ENCODE data around the gene NUFIP2. TPM values are rescaled to one million over a fixed set of nuclear protein-coding genes. Genes with fewer than 3 reads are reported as not detected.
"Not testable (repeated sequence)": the region's sequence is repeated elsewhere in the genome, so short reads cannot be mapped to it uniquely, and the experiment has no call there.

Gene NUFIP2, protein sequence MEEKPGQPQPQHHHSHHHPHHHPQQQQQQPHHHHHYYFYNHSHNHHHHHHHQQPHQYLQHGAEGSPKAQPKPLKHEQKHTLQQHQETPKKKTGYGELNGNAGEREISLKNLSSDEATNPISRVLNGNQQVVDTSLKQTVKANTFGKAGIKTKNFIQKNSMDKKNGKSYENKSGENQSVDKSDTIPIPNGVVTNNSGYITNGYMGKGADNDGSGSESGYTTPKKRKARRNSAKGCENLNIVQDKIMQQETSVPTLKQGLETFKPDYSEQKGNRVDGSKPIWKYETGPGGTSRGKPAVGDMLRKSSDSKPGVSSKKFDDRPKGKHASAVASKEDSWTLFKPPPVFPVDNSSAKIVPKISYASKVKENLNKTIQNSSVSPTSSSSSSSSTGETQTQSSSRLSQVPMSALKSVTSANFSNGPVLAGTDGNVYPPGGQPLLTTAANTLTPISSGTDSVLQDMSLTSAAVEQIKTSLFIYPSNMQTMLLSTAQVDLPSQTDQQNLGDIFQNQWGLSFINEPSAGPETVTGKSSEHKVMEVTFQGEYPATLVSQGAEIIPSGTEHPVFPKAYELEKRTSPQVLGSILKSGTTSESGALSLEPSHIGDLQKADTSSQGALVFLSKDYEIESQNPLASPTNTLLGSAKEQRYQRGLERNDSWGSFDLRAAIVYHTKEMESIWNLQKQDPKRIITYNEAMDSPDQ
- 56.4 and 90.7 TPM in 2 replicates for total RNA-seq (ENCODE audit: low replicate concordance)

DNA sequence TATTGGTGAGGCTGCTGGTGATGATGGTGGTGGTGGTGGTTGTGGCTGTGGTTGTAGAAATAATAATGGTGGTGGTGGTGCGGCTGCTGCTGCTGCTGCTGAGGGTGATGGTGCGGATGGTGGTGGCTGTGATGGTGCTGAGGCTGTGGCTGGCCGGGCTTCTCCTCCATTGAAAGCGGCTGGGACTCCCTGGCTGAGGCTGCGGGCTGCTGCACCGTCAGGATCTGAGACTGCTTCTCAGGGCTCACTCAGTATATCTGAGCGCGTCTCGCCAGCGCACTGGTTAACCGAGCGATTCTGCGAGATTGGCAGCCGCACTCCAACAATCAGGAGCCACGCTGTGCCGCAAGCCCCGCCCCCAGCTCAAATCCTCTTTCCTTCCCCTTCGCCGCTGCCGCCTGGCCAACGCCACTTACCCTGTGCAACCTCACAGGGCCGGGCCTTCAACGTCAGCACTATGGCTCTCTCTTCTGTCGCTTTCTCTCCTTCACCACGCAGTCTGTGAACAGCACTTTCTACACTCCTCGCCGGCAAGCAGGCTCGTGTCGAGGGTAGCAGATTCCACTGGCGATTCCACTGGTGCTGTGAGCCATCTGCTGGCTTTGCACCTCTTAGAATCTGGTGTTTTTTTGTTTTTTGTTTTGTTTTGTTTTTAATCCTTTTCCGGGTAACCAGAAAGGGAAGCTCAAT is at the start of gene NUFIP2:
NUFIP2 (minus strand) TSS at position 259 of the 690 bp plus-strand sequence; CDS start at position 170, 89 bp downstream.
- peaks cover 47% of the 10 kb centered on the region for H3K79me2 ChIP-seq (ENCODE audit: low read depth)
- TF ChIP-seq EZH2phosphoT487 (IDR thresholded peaks at IDR 0.05) (no peak), EZH2 (IDR thresholded peaks at IDR 0.05) (no peak)
- TF ChIP-seq, protein P1, sequence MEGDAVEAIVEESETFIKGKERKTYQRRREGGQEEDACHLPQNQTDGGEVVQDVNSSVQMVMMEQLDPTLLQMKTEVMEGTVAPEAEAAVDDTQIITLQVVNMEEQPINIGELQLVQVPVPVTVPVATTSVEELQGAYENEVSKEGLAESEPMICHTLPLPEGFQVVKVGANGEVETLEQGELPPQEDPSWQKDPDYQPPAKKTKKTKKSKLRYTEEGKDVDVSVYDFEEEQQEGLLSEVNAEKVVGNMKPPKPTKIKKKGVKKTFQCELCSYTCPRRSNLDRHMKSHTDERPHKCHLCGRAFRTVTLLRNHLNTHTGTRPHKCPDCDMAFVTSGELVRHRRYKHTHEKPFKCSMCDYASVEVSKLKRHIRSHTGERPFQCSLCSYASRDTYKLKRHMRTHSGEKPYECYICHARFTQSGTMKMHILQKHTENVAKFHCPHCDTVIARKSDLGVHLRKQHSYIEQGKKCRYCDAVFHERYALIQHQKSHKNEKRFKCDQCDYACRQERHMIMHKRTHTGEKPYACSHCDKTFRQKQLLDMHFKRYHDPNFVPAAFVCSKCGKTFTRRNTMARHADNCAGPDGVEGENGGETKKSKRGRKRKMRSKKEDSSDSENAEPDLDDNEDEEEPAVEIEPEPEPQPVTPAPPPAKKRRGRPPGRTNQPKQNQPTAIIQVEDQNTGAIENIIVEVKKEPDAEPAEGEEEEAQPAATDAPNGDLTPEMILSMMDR (IDR thresholded peaks at IDR 0.05), result no peak
- peak within 1 kb of the TSS; percentile 96 for H3K27ac ChIP-seq
- H3K4me1 ChIP-seq, result peaks cover 24% of the 10 kb centered on the region
- peaks cover 6% of the 10 kb centered on the region for H3K27me3 Mint-ChIP-seq (ENCODE audit: insufficient read depth, low read depth)
- peak within 1 kb of the TSS; percentile 89 for H3K4me3 ChIP-seq
- peak within 1 kb of the TSS; percentile 96 for H3K4me2 ChIP-seq
- peak; percentile 99 for DNase-seq (ENCODE audit: low spot score)
- H2AFZ ChIP-seq (replicated peaks), result peak within 1 kb of the TSS; percentile 71
- peaks cover 44% of the 10 kb centered on the region for H3F3A ChIP-seq (ENCODE audit: low read depth)
- H3K9me3 Mint-ChIP-seq, result peaks cover 2% of the 10 kb centered on the region
- peaks cover 38% of the 10 kb centered on the region for H4K20me1 ChIP-seq (ENCODE audit: low read depth)
- H3K4me1 Mint-ChIP-seq, result peaks cover 25% of the 10 kb centered on the region
- peak within 1 kb of the TSS; percentile 71 for H3K9ac ChIP-seq
- no peaks in the 10 kb centered on the region for H3K9me3 ChIP-seq (ENCODE audit: low read depth)
- peaks cover 11% of the 10 kb centered on the region for H3K36me3 Mint-ChIP-seq
- peaks cover 3% of the 10 kb centered on the region for H3K36me3 ChIP-seq
- H3K27ac Mint-ChIP-seq, result peak within 1 kb of the TSS; percentile 99
- H3K27me3 ChIP-seq, result no peaks in the 10 kb centered on the region
- peak within 1 kb of the TSS; percentile 100 for H3K4me3 Mint-ChIP-seq

DNA sequence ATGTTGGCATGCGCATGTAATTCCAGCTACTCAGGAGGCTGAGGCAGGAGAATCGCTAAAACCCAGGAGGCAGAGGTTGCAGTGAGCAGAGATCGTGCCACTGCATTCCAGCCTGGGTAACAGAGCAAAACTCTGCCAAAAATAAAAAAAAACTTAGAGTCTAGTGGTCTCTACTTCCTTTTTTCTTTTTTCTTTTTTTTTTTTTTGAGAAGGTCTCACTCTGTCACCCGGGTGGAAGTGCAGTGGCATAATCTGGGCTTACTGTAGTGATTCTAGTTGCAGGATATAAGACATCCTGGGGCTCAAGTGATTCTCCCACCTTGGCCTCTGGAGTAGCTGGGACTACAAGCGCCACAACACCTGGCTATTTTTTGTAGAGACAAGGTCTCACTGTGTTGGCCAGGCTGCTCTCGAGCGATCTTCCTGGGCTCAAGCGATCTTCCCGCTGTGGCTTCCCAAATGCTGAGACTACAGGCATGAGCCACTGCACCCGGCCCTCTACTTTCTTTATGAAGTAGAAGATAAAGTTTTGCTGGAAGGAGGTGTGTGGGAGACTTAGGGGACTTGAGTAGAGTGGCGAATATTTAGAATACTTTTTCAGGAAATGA is 48.3 kb upstream of the NUFIP2 start:
- Histone ChIP-seq H3F3A (ENCODE audit: low read depth) (no peaks in the 10 kb centered on the region), H4K20me1 (ENCODE audit: low read depth) (no peaks in the 10 kb centered on the region), H3K27ac (no peak overlapping the region), H3K36me3 (no peaks in the 10 kb centered on the region), H3K4me3 (no peak overlapping the region), H3K9ac (no peak overlapping the region), H3K4me2 (no peak overlapping the region), H3K9me3 (ENCODE audit: low read depth) (no peaks in the 10 kb centered on the region), H2AFZ (replicated peaks) (no peak overlapping the region), H3K79me2 (ENCODE audit: low read depth) (no peaks in the 10 kb centered on the region), H3K4me1 (no peaks in the 10 kb centered on the region), H3K27me3 (no peaks in the 10 kb centered on the region)
- H3K9me3 Mint-ChIP-seq, result no peaks in the 10 kb centered on the region
- peaks cover 6% of the 10 kb centered on the region for H3K27me3 Mint-ChIP-seq (ENCODE audit: insufficient read depth, low read depth)
- no peak overlapping the region for H3K4me3 Mint-ChIP-seq
- no peaks in the 10 kb centered on the region for H3K36me3 Mint-ChIP-seq
- no peak for DNase-seq (ENCODE audit: low spot score)
- H3K27ac Mint-ChIP-seq, result no peak overlapping the region
- no peak for TF ChIP-seq EZH2phosphoT487 (IDR thresholded peaks at IDR 0.05)
- TF ChIP-seq, protein P1 (IDR thresholded peaks at IDR 0.05), result no peak
- no peak for TF ChIP-seq EZH2 (IDR thresholded peaks at IDR 0.05)
- H3K4me1 Mint-ChIP-seq, result no peaks in the 10 kb centered on the region

DNA sequence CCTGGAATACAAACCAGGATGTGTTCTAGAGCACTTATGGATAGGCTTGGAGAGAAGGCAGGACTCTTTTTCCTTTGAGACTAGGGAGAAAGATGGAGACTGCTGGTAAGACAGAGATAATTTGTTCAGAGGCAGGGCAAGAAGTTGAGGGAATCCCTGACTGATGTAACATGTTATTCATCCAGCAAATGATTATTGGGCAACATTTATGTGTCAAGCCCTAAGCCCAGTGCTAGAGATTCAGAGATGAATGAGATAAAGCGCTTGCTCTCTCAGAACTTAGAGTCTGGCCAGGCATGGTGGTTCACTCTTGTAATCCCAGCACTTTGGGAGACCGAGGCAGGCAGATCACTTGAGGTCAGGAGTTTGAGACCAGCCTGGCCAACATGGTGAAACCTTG is 47.8 kb upstream of the NUFIP2 start:
- no peak overlapping the region for H2AFZ ChIP-seq (replicated peaks)
- H3K27me3 ChIP-seq, result no peaks in the 10 kb centered on the region
- no peaks in the 10 kb centered on the region for H3F3A ChIP-seq (ENCODE audit: low read depth)
- Mint-ChIP-seq H3K27ac (no peak overlapping the region), H3K4me1 (no peaks in the 10 kb centered on the region), H3K36me3 (no peaks in the 10 kb centered on the region), H3K9me3 (no peaks in the 10 kb centered on the region), H3K27me3 (ENCODE audit: insufficient read depth, low read depth) (peaks cover 6% of the 10 kb centered on the region), H3K4me3 (no peak overlapping the region)
- no peaks in the 10 kb centered on the region for H3K36me3 ChIP-seq
- no peaks in the 10 kb centered on the region for H3K9me3 ChIP-seq (ENCODE audit: low read depth)
- H3K9ac ChIP-seq, result no peak overlapping the region
- no peaks in the 10 kb centered on the region for H3K4me1 ChIP-seq
- no peaks in the 10 kb centered on the region for H3K79me2 ChIP-seq (ENCODE audit: low read depth)
- no peak for DNase-seq (ENCODE audit: low spot score)
- H3K27ac ChIP-seq, result no peak overlapping the region
- H3K4me2 ChIP-seq, result no peak overlapping the region
- TF ChIP-seq EZH2phosphoT487 (IDR thresholded peaks at IDR 0.05) (no peak), EZH2 (IDR thresholded peaks at IDR 0.05) (no peak)
- TF ChIP-seq, protein P1 (IDR thresholded peaks at IDR 0.05), result no peak
- no peak overlapping the region for H3K4me3 ChIP-seq
- H4K20me1 ChIP-seq (ENCODE audit: low read depth), result no peaks in the 10 kb centered on the region

DNA sequence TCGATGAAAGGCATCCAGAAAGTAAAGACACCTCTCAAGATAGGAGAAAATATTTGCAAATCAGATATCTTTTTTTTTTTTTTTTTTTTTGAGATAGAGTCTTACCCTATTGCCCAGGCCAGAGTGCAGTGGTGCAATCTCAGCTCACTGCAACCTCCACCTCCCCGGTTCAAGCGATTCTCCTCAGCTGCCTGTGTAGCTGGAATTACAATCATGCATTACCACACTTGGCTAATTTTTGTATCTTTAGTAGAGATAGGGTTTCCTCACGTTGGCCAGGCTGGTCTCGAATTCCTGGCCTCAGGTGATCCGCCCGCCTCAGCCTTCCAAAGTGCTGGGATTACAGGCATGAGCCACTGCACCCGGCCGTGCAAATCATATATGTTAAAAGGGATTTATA is 45.1 kb upstream of the NUFIP2 start:
- H3K4me3 ChIP-seq; H3F3A ChIP-seq (ENCODE audit: low read depth); H3K27me3 ChIP-seq; H3K9ac ChIP-seq; H2AFZ ChIP-seq (replicated peaks); H3K27ac Mint-ChIP-seq; H3K4me1 Mint-ChIP-seq; H3K79me2 ChIP-seq (ENCODE audit: low read depth); H3K9me3 Mint-ChIP-seq; H3K9me3 ChIP-seq (ENCODE audit: low read depth); H4K20me1 ChIP-seq (ENCODE audit: low read depth); H3K27me3 Mint-ChIP-seq (ENCODE audit: insufficient read depth, low read depth); H3K4me3 Mint-ChIP-seq; H3K27ac ChIP-seq; H3K36me3 ChIP-seq; H3K4me1 ChIP-seq; H3K36me3 Mint-ChIP-seq; DNase-seq (ENCODE audit: low spot score); H3K4me2 ChIP-seq: not testable (repeated sequence)
